Prostate gland (tissue), 2 donors: ENCODE results near the gene TXNL4A.

Experiments used
- CTCF ChIP-seq, 4 experiments: fragments of 200-600 bp in 2 of 4; fragments of 450-650 bp in 2 of 4; sonication (generic) in 2 of 4; IDR thresholded peaks; 1 replicate in 3 of 4; 2 replicates in 1 of 4; pipeline ENCODE4 v1.5.1; 2016 to 2019; ENCODE audit warnings: antibody characterized with exemption in 4 of 4, mild to moderate bottlenecking in 2 of 4, moderate library complexity in 2 of 4
- POLR2A ChIP-seq: fragments of 450-650 bp; IDR thresholded peaks from one replicate; pipeline ENCODE4 v1.6.1; 2016; ENCODE audit warnings: antibody characterized with exemption, mild to moderate bottlenecking

- no peak for TF ChIP-seq CTCF (IDR thresholded peaks at IDR 0.05)
- TF ChIP-seq POLR2A: no peak
Measured at GRCh38 chr18:79926715-79927606, 61.4 kb downstream of the TXNL4A start.
